Stimulated activated effector memory CD8-positive, alpha-beta T cell treated with anti-CD3 and anti-CD28 coated beads, Interleukin-12 subunit alpha, Interleukin-12 subunit beta, amount 100 ng/mL, for 72 hours (primary cell): ENCODE data around the gene PTPRU.

Source experiments
- ATAC-seq: fragments of 150-1000 bp; cut with Tn5 transposase; 2 replicates; pipeline ENCODE4 v1.10.0; 2021
- DNase-seq, 2 donors: peaks; one replicate each; pipeline ENCODE4 v3.0.0; 2021 to 2022; ENCODE audit warnings: low spot score in 2 of 2
- H3K27ac Mint-ChIP-seq: one replicate; pipeline ENCODE4 v1.8.0; 2022; ENCODE audit warnings: mild to moderate bottlenecking, mixed read lengths
- H3K36me3 Mint-ChIP-seq: one replicate; pipeline ENCODE4 v1.8.0; 2022; ENCODE audit warnings: mild to moderate bottlenecking, mixed read lengths
- H3K4me1 Mint-ChIP-seq: one replicate; pipeline ENCODE4 v1.8.0; 2022; ENCODE audit warnings: mixed read lengths
- H3K4me3 Mint-ChIP-seq: one replicate; pipeline ENCODE4 v1.8.0; 2022; ENCODE audit warnings: mild to moderate bottlenecking, mixed read lengths
- H3K9me3 Mint-ChIP-seq: one replicate; pipeline ENCODE4 v1.8.0; 2022; ENCODE audit warnings: mixed read lengths

Gene PTPRU

GRCh38 chr1:29260531-29260930 is 24.2 kb downstream of the PTPRU start:
- Mint-ChIP-seq H3K4me3 (peak overlapping the region; percentile 66), H3K4me1 (peaks cover 9% of the 10 kb centered on the region), H3K27ac (no peak overlapping the region), H3K9me3 (no peaks in the 10 kb centered on the region), H3K36me3 (no peaks in the 10 kb centered on the region)
- no peak for ATAC-seq
- no peak for DNase-seq

- peaks cover 8% of the 10 kb centered on the region for H3K4me1 Mint-ChIP-seq
- DNase-seq = no peak
- H3K9me3 Mint-ChIP-seq = no peaks in the 10 kb centered on the region
- no peak overlapping the region for H3K27ac Mint-ChIP-seq
- no peak for ATAC-seq
- no peaks in the 10 kb centered on the region for H3K36me3 Mint-ChIP-seq
- H3K4me3 Mint-ChIP-seq = no peak overlapping the region
These were observed 28.6 kb downstream of the PTPRU start for GRCh38 chr1:29264773-29265389.

- ATAC-seq (no peak), DNase-seq (no peak)
- Mint-ChIP-seq H3K4me1 (no peaks in the 10 kb centered on the region), H3K9me3 (no peaks in the 10 kb centered on the region), H3K36me3 (no peaks in the 10 kb centered on the region), H3K4me3 (no peak overlapping the region), H3K27ac (no peak overlapping the region)
These were observed 30.6 kb downstream of the PTPRU start for GRCh38 chr1:29266912-29267311.

GRCh38 chr1:29267321-29268070 is 31.2 kb downstream of the PTPRU start:
- no peak overlapping the region for H3K4me3 Mint-ChIP-seq
- H3K4me1 Mint-ChIP-seq = no peaks in the 10 kb centered on the region
- H3K9me3 Mint-ChIP-seq = no peaks in the 10 kb centered on the region
- no peaks in the 10 kb centered on the region for H3K36me3 Mint-ChIP-seq
- H3K27ac Mint-ChIP-seq = no peak overlapping the region
- no peak for DNase-seq
- no peak for ATAC-seq

- Mint-ChIP-seq H3K4me3 (no peak overlapping the region), H3K4me1 (no peaks in the 10 kb centered on the region), H3K27ac (no peak overlapping the region), H3K36me3 (no peaks in the 10 kb centered on the region), H3K9me3 (no peaks in the 10 kb centered on the region)
- no peak for DNase-seq
- no peak for ATAC-seq
These were observed 33.1 kb downstream of the PTPRU start for GRCh38 chr1:29269382-29269781.

- no peak for ATAC-seq
- DNase-seq = no peak
These were observed 34.7 kb downstream of the PTPRU start for GRCh38 chr1:29270929-29271521.

GRCh38 chr1:29271724-29272123 is 35.4 kb downstream of the PTPRU start:
- Mint-ChIP-seq H3K4me3 (no peak overlapping the region), H3K27ac (no peak overlapping the region), H3K9me3 (no peaks in the 10 kb centered on the region), H3K36me3 (no peaks in the 10 kb centered on the region), H3K4me1 (no peaks in the 10 kb centered on the region)
- DNase-seq (no peak), ATAC-seq (no peak)

More at GRCh38 chr1:29270929-29271521, 34.7 kb downstream of the PTPRU start:
- Mint-ChIP-seq H3K27ac (no peak overlapping the region), H3K36me3 (no peaks in the 10 kb centered on the region), H3K4me1 (no peaks in the 10 kb centered on the region), H3K9me3 (no peaks in the 10 kb centered on the region), H3K4me3 (no peak overlapping the region)

- H3K27ac Mint-ChIP-seq = no peak overlapping the region
These were observed 36.0 kb downstream of the PTPRU start for GRCh38 chr1:29272147-29272907.

GRCh38 chr1:29275435-29275834 is 39.1 kb downstream of the PTPRU start:
- Mint-ChIP-seq H3K36me3 (no peaks in the 10 kb centered on the region), H3K27ac (no peak overlapping the region), H3K4me1 (no peaks in the 10 kb centered on the region), H3K4me3 (no peak overlapping the region), H3K9me3 (no peaks in the 10 kb centered on the region)
- DNase-seq (no peak), ATAC-seq (no peak)

More at GRCh38 chr1:29272147-29272907, 36.0 kb downstream of the PTPRU start:
- ATAC-seq = no peak
- Mint-ChIP-seq H3K4me1 (no peaks in the 10 kb centered on the region), H3K36me3 (no peaks in the 10 kb centered on the region), H3K9me3 (no peaks in the 10 kb centered on the region), H3K4me3 (no peak overlapping the region)
- DNase-seq = no peak

- H3K9me3 Mint-ChIP-seq = no peaks in the 10 kb centered on the region
- peaks cover 1% of the 10 kb centered on the region for H3K4me1 Mint-ChIP-seq
- no peak overlapping the region for H3K4me3 Mint-ChIP-seq
- H3K27ac Mint-ChIP-seq = no peak overlapping the region
- no peak for ATAC-seq
- DNase-seq = no peak
- no peaks in the 10 kb centered on the region for H3K36me3 Mint-ChIP-seq
These were observed 41.8 kb downstream of the PTPRU start for GRCh38 chr1:29278124-29278523.

- H3K9me3 Mint-ChIP-seq = no peaks in the 10 kb centered on the region
- DNase-seq = no peak
- no peak overlapping the region for H3K27ac Mint-ChIP-seq
- ATAC-seq = no peak
- peaks cover 6% of the 10 kb centered on the region for H3K36me3 Mint-ChIP-seq
- no peak overlapping the region for H3K4me3 Mint-ChIP-seq
- H3K4me1 Mint-ChIP-seq = peaks cover 9% of the 10 kb centered on the region
These were observed 43.1 kb downstream of the PTPRU start for GRCh38 chr1:29279406-29279805.

GRCh38 chr1:29279951-29280391 is 43.6 kb downstream of the PTPRU start:
- Mint-ChIP-seq H3K36me3 (peaks cover 6% of the 10 kb centered on the region), H3K9me3 (no peaks in the 10 kb centered on the region)

GRCh38 chr1:29280409-29281131 is 44.2 kb downstream of the PTPRU start:
- no peak overlapping the region for H3K4me3 Mint-ChIP-seq
- H3K9me3 Mint-ChIP-seq = no peaks in the 10 kb centered on the region
- no peak for ATAC-seq

More at GRCh38 chr1:29279951-29280391, 43.6 kb downstream of the PTPRU start:
- DNase-seq (no peak), ATAC-seq (no peak)
- H3K4me1 Mint-ChIP-seq = peaks cover 9% of the 10 kb centered on the region
- no peak overlapping the region for H3K27ac Mint-ChIP-seq
- H3K4me3 Mint-ChIP-seq = no peak overlapping the region

GRCh38 chr1:29281571-29281970 is 45.2 kb downstream of the PTPRU start:
- H3K4me1 Mint-ChIP-seq = peaks cover 9% of the 10 kb centered on the region
- H3K4me3 Mint-ChIP-seq = no peak overlapping the region
- DNase-seq (no peak), ATAC-seq (no peak)
- H3K36me3 Mint-ChIP-seq = peaks cover 6% of the 10 kb centered on the region
- H3K9me3 Mint-ChIP-seq = no peaks in the 10 kb centered on the region
- peak overlapping the region; percentile 42 for H3K27ac Mint-ChIP-seq

More at GRCh38 chr1:29280409-29281131, 44.2 kb downstream of the PTPRU start:
- no peak overlapping the region for H3K27ac Mint-ChIP-seq
- H3K36me3 Mint-ChIP-seq = peaks cover 6% of the 10 kb centered on the region
- no peak for DNase-seq
- H3K4me1 Mint-ChIP-seq = peaks cover 9% of the 10 kb centered on the region
